ENCODE data around the gene ATP8A1. TPM values are rescaled to one million over a fixed set of nuclear protein-coding genes. Genes with fewer than 3 reads are reported as not detected.

Gene ATP8A1
- total RNA-seq, 4 donors from 2014 or later: 21.3 to 34.7 (median 25.9) TPM

DNA sequence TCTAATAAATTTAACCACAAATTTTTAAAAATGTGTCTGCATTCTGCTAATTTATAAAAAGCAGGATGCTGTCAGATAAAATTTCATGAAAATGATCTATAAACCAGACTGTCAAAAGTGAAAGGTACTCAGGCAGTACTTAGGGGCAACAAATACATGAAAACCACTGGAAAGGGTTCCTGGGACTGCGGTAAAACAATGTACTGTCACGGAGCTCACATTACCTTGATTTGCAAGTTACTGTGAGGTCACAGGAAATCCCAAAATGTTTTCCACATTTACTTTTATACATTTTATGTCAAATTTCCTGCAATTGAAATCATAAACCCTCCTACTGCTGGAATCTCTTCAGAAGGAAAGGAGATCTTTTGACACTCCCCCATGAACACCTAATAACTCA is 214.3 kb downstream of the ATP8A1 start:
- H3K27ac ChIP-seq: no peak overlapping the region
- DNase-seq: no peak
- H3K4me3 ChIP-seq: no peak overlapping the region
- H3K27me3 ChIP-seq: no peaks in the 10 kb centered on the region
- no peaks in the 10 kb centered on the region for H3K36me3 ChIP-seq
- no peaks in the 10 kb centered on the region for H3K9me3 ChIP-seq
- intact Hi-C loops (cut with DNase I; ENCODE audit: low total_unique reads): no loop called here
- no peak for TF ChIP-seq POLR2A (IDR thresholded peaks at IDR 0.05)
- TF ChIP-seq, protein P1, sequence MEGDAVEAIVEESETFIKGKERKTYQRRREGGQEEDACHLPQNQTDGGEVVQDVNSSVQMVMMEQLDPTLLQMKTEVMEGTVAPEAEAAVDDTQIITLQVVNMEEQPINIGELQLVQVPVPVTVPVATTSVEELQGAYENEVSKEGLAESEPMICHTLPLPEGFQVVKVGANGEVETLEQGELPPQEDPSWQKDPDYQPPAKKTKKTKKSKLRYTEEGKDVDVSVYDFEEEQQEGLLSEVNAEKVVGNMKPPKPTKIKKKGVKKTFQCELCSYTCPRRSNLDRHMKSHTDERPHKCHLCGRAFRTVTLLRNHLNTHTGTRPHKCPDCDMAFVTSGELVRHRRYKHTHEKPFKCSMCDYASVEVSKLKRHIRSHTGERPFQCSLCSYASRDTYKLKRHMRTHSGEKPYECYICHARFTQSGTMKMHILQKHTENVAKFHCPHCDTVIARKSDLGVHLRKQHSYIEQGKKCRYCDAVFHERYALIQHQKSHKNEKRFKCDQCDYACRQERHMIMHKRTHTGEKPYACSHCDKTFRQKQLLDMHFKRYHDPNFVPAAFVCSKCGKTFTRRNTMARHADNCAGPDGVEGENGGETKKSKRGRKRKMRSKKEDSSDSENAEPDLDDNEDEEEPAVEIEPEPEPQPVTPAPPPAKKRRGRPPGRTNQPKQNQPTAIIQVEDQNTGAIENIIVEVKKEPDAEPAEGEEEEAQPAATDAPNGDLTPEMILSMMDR (IDR thresholded peaks at IDR 0.05): no peak
- H3K4me1 ChIP-seq: no peaks in the 10 kb centered on the region

DNA sequence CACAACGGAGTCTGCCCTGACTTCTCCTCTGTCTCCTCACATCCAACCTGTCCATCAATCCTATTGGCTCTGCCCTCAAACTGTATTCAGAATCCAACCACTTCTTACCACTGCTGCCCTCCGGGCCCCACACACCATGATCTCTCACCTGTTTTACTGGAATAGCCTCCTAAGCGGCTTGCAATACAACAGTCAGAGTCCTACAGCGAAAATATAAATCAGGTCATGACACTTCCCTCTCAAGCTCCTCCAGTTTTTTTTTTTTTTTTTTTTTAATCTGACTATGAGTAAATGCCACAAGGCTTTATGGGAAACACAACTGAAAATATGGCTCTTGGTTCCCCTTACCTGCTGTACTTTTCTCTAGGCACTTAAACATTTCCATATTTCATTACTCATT is 216.8 kb downstream of the ATP8A1 start:
- Histone ChIP-seq H3K9me3 (no peaks in the 10 kb centered on the region), H3K36me3 (no peaks in the 10 kb centered on the region), H3K27ac (no peak overlapping the region), H3K4me1 (no peaks in the 10 kb centered on the region), H3K27me3 (no peaks in the 10 kb centered on the region), H3K4me3 (no peak overlapping the region)
- no peak for DNase-seq
- intact Hi-C loops (cut with DNase I; ENCODE audit: low total_unique reads): no loop called here
- TF ChIP-seq, protein P1 (IDR thresholded peaks at IDR 0.05): no peak
- no peak for TF ChIP-seq POLR2A (IDR thresholded peaks at IDR 0.05)

DNA sequence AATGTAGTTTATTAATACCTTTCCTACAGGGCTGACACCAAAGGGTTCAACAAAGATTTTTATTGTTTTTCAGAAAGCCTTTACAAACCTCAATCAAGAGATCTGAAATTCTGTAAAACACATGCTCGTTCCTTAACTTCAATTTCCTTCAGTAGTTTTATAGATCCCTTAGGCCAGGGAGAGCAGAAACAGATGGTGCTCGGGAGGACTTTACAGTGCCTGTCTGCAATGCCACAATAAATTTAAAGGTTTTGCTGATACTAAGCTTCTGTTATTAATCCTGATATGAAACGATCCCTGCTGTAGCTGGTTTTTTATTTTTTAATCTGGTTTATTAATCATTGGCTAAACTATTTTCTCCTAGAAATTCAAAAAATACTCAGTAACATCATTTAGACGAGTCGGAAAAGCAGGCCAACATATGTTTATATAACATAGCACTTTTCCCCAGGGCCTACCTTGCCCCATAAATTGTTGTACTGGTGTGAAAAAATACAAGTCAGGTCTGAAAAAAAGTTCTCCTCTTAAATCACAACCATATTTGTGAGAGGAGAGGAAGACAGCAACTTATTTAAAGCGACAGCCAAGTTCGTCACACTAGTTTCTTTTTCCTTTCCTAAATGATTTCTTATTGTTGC is 219.9 kb downstream of the ATP8A1 start:
- Histone ChIP-seq H3K9me3 (no peaks in the 10 kb centered on the region), H3K36me3 (no peaks in the 10 kb centered on the region), H3K27me3 (no peaks in the 10 kb centered on the region), H3K4me3 (no peak overlapping the region), H3K27ac (no peak overlapping the region), H3K4me1 (no peaks in the 10 kb centered on the region)
- no peak for DNase-seq
- TF ChIP-seq POLR2A (IDR thresholded peaks at IDR 0.05): no peak
- TF ChIP-seq, protein P1 (IDR thresholded peaks at IDR 0.05): no peak
- intact Hi-C loops (cut with DNase I; ENCODE audit: low total_unique reads): no loop called here

DNA sequence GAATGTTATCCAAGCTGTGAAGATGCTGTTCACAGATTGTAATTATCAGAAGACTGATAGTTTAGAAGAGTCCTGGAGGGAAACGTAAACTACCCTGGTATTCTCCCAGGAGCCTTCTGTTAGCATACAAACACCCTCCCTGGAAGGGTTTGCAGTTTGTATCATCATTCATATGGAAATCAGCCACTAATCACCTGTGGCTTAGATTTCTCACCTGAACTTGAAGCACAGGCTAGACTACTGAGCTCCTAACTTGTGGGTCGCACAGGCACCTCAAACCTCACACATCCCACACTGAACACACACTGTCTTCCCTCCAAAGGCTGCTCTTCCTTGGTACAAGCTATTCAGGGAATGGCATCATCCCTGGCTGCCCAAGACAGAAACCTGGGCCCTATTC is 228.9 kb downstream of the ATP8A1 start:
- Histone ChIP-seq H3K4me3 (no peak overlapping the region), H3K4me1 (no peaks in the 10 kb centered on the region), H3K36me3 (no peaks in the 10 kb centered on the region), H3K9me3 (no peaks in the 10 kb centered on the region), H3K27me3 (no peaks in the 10 kb centered on the region), H3K27ac (no peak overlapping the region)
- TF ChIP-seq POLR2A (IDR thresholded peaks at IDR 0.05): no peak
- TF ChIP-seq, protein P1 (IDR thresholded peaks at IDR 0.05): no peak
- intact Hi-C loops (cut with DNase I; ENCODE audit: low total_unique reads): no loop called here
- no peak for DNase-seq

DNA sequence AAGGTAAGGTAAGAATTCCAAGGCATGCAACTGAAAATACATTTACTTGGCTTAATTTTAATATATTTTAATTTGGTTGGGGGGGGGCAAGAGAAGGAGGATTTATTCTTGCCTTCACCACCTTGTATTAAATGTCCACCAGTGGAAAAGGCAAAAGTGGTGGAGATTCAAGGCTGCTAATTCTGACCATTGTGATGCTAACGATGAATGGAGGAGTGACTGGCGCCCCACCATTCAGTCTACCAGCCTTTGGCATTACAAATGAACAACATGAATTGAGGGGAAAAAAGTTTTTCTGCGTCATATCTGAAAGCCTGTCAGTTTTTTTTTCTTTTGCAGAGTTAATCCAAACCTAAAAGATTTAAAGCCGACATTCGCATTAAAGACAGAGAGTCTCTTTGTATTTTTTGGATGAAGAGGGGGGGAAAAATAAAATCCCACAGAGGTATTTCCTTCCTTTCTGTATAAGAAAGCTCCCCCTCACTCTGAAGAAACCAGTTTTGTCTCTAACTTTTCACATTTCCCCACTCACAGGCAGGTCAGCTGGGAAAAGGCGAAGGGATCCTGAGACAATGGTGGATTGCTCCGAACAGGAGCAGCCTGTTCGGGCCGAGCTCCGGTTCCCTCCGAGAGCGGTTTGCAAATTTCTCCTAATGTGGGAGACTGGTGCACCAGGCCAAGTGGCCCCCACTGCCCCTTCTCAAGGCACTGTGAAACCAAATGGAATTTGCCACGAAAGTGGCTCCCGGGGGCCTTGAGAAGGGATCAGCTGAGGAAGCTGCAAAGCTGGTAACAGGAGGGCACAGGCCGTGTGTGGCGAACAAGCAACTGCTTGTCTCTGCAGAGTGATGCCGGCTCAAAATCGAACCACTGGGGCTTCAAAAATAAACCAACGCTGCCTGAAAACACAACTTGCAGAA is 231.5 kb downstream of the ATP8A1 start:
- no peak overlapping the region for H3K27ac ChIP-seq
- H3K36me3 ChIP-seq: no peaks in the 10 kb centered on the region
- H3K9me3 ChIP-seq: no peaks in the 10 kb centered on the region
- no peaks in the 10 kb centered on the region for H3K4me1 ChIP-seq
- intact Hi-C loops (cut with DNase I; ENCODE audit: low total_unique reads): no loop called here
- TF ChIP-seq, protein P1 (IDR thresholded peaks at IDR 0.05): no peak
- TF ChIP-seq POLR2A (IDR thresholded peaks at IDR 0.05): no peak
- no peak overlapping the region for H3K4me3 ChIP-seq
- no peak for DNase-seq
- H3K27me3 ChIP-seq: no peaks in the 10 kb centered on the region
